ENCODE data around the gene SPTLC3.

Gene SPTLC3

GRCh38 chr20:13068336-13068735 is 59.6 kb downstream of the SPTLC3 start:
- H3K4me3 Mint-ChIP-seq, result no peak overlapping the region
- no peaks in the 10 kb centered on the region for H3K4me1 Mint-ChIP-seq (ENCODE audit: low read depth)
- intact Hi-C loops (cut with micrococcal nuclease), result no loop called here
- no peaks in the 10 kb centered on the region for H3K27me3 Mint-ChIP-seq
- H3K9me3 Mint-ChIP-seq, result peaks cover 11% of the 10 kb centered on the region
- H3K36me3 Mint-ChIP-seq (ENCODE audit: low read depth), result no peaks in the 10 kb centered on the region
- H3K27ac Mint-ChIP-seq, result no peak overlapping the region

GRCh38 chr20:13081877-13082276 is 73.1 kb downstream of the SPTLC3 start:
- H3K27ac Mint-ChIP-seq, result no peak overlapping the region
- no peaks in the 10 kb centered on the region for H3K36me3 Mint-ChIP-seq (ENCODE audit: low read depth)
- no peaks in the 10 kb centered on the region for H3K27me3 Mint-ChIP-seq
- no peaks in the 10 kb centered on the region for H3K9me3 Mint-ChIP-seq
- no peaks in the 10 kb centered on the region for H3K4me1 Mint-ChIP-seq (ENCODE audit: low read depth)
- intact Hi-C loops (cut with micrococcal nuclease), result no loop called here
- H3K4me3 Mint-ChIP-seq, result no peak overlapping the region

- Mint-ChIP-seq H3K27me3 (no peaks in the 10 kb centered on the region), H3K27ac (no peak overlapping the region)
These were observed 73.6 kb downstream of the SPTLC3 start for GRCh38 chr20:13082378-13082777.

GRCh38 chr20:13085275-13085674 is 76.5 kb downstream of the SPTLC3 start:
- intact Hi-C loops (cut with micrococcal nuclease), result no loop called here
- Mint-ChIP-seq H3K4me1 (ENCODE audit: low read depth) (no peaks in the 10 kb centered on the region), H3K9me3 (no peaks in the 10 kb centered on the region), H3K36me3 (ENCODE audit: low read depth) (no peaks in the 10 kb centered on the region), H3K27ac (no peak overlapping the region), H3K27me3 (no peaks in the 10 kb centered on the region), H3K4me3 (no peak overlapping the region)

More at GRCh38 chr20:13082378-13082777, 73.6 kb downstream of the SPTLC3 start:
- H3K9me3 Mint-ChIP-seq, result no peaks in the 10 kb centered on the region
- H3K36me3 Mint-ChIP-seq (ENCODE audit: low read depth), result no peaks in the 10 kb centered on the region
- H3K4me3 Mint-ChIP-seq, result no peak overlapping the region
- intact Hi-C loops (cut with micrococcal nuclease), result no loop called here
- H3K4me1 Mint-ChIP-seq (ENCODE audit: low read depth), result no peaks in the 10 kb centered on the region

- intact Hi-C loops (cut with micrococcal nuclease), result no loop called here
- H3K27ac Mint-ChIP-seq, result no peak overlapping the region
- H3K4me3 Mint-ChIP-seq, result no peak overlapping the region
- no peaks in the 10 kb centered on the region for H3K9me3 Mint-ChIP-seq
- no peaks in the 10 kb centered on the region for H3K4me1 Mint-ChIP-seq (ENCODE audit: low read depth)
- H3K27me3 Mint-ChIP-seq, result no peaks in the 10 kb centered on the region
- H3K36me3 Mint-ChIP-seq (ENCODE audit: low read depth), result no peaks in the 10 kb centered on the region
These were observed 81.2 kb downstream of the SPTLC3 start for GRCh38 chr20:13089950-13090469.

- Mint-ChIP-seq H3K9me3 (no peaks in the 10 kb centered on the region), H3K27ac (no peak overlapping the region), H3K4me1 (ENCODE audit: low read depth) (no peaks in the 10 kb centered on the region), H3K27me3 (no peaks in the 10 kb centered on the region), H3K4me3 (no peak overlapping the region), H3K36me3 (ENCODE audit: low read depth) (no peaks in the 10 kb centered on the region)
- intact Hi-C loops (cut with micrococcal nuclease), result no loop called here
These were observed 83.3 kb downstream of the SPTLC3 start for GRCh38 chr20:13092111-13092510.

- intact Hi-C loops (cut with micrococcal nuclease), result no loop called here
- H3K4me1 Mint-ChIP-seq (ENCODE audit: low read depth), result no peaks in the 10 kb centered on the region
- no peaks in the 10 kb centered on the region for H3K36me3 Mint-ChIP-seq (ENCODE audit: low read depth)
- no peak overlapping the region for H3K27ac Mint-ChIP-seq
- no peaks in the 10 kb centered on the region for H3K27me3 Mint-ChIP-seq
- no peak overlapping the region for H3K4me3 Mint-ChIP-seq
- no peaks in the 10 kb centered on the region for H3K9me3 Mint-ChIP-seq
These were observed 86.2 kb downstream of the SPTLC3 start for GRCh38 chr20:13094976-13095375.

- Mint-ChIP-seq H3K4me1 (ENCODE audit: low read depth) (no peaks in the 10 kb centered on the region), H3K27me3 (no peaks in the 10 kb centered on the region), H3K9me3 (no peaks in the 10 kb centered on the region), H3K4me3 (no peak overlapping the region), H3K36me3 (ENCODE audit: low read depth) (no peaks in the 10 kb centered on the region), H3K27ac (no peak overlapping the region)
- intact Hi-C loops (cut with micrococcal nuclease), result no loop called here
These were observed 90.1 kb downstream of the SPTLC3 start for GRCh38 chr20:13098720-13099355.

- Mint-ChIP-seq H3K4me1 (ENCODE audit: low read depth) (no peaks in the 10 kb centered on the region), H3K9me3 (no peaks in the 10 kb centered on the region), H3K27ac (no peak overlapping the region), H3K27me3 (no peaks in the 10 kb centered on the region), H3K36me3 (ENCODE audit: low read depth) (no peaks in the 10 kb centered on the region), H3K4me3 (no peak overlapping the region)
- intact Hi-C loops (cut with micrococcal nuclease), result no loop called here
These were observed 90.9 kb downstream of the SPTLC3 start for GRCh38 chr20:13099676-13100075.

- Mint-ChIP-seq H3K4me3 (no peak overlapping the region), H3K27ac (no peak overlapping the region), H3K9me3 (no peaks in the 10 kb centered on the region), H3K27me3 (no peaks in the 10 kb centered on the region), H3K36me3 (ENCODE audit: low read depth) (no peaks in the 10 kb centered on the region), H3K4me1 (ENCODE audit: low read depth) (no peaks in the 10 kb centered on the region)
- intact Hi-C loops (cut with micrococcal nuclease), result no loop called here
These were observed 92.5 kb downstream of the SPTLC3 start for GRCh38 chr20:13101276-13101675.

- H3K27ac Mint-ChIP-seq, result no peak overlapping the region
- no peaks in the 10 kb centered on the region for H3K27me3 Mint-ChIP-seq
- no peaks in the 10 kb centered on the region for H3K9me3 Mint-ChIP-seq
- intact Hi-C loops (cut with micrococcal nuclease), result no loop called here
- H3K4me3 Mint-ChIP-seq, result no peak overlapping the region
- no peaks in the 10 kb centered on the region for H3K4me1 Mint-ChIP-seq (ENCODE audit: low read depth)
- no peaks in the 10 kb centered on the region for H3K36me3 Mint-ChIP-seq (ENCODE audit: low read depth)
These were observed 92.9 kb downstream of the SPTLC3 start for GRCh38 chr20:13101706-13102105.

- Mint-ChIP-seq H3K9me3 (no peaks in the 10 kb centered on the region), H3K4me1 (ENCODE audit: low read depth) (no peaks in the 10 kb centered on the region), H3K36me3 (ENCODE audit: low read depth) (no peaks in the 10 kb centered on the region), H3K27me3 (no peaks in the 10 kb centered on the region), H3K4me3 (no peak overlapping the region), H3K27ac (no peak overlapping the region)
- intact Hi-C loops (cut with micrococcal nuclease), result no loop called here
These were observed 93.5 kb downstream of the SPTLC3 start for GRCh38 chr20:13102237-13102636.

- intact Hi-C loops (cut with micrococcal nuclease), result no loop called here
- H3K27ac Mint-ChIP-seq, result no peak overlapping the region
- H3K27me3 Mint-ChIP-seq, result no peaks in the 10 kb centered on the region
These were observed 93.9 kb downstream of the SPTLC3 start for GRCh38 chr20:13102694-13103093.

GRCh38 chr20:13105039-13105438 is 96.3 kb downstream of the SPTLC3 start:
- no peaks in the 10 kb centered on the region for H3K9me3 Mint-ChIP-seq
- H3K4me3 Mint-ChIP-seq, result no peak overlapping the region
- no peaks in the 10 kb centered on the region for H3K27me3 Mint-ChIP-seq
- no peaks in the 10 kb centered on the region for H3K36me3 Mint-ChIP-seq (ENCODE audit: low read depth)
- intact Hi-C loops (cut with micrococcal nuclease), result no loop called here
- H3K27ac Mint-ChIP-seq, result no peak overlapping the region
- H3K4me1 Mint-ChIP-seq (ENCODE audit: low read depth), result no peaks in the 10 kb centered on the region

More at GRCh38 chr20:13102694-13103093, 93.9 kb downstream of the SPTLC3 start:
- no peaks in the 10 kb centered on the region for H3K9me3 Mint-ChIP-seq
- H3K4me1 Mint-ChIP-seq (ENCODE audit: low read depth), result no peaks in the 10 kb centered on the region
- H3K4me3 Mint-ChIP-seq, result no peak overlapping the region
- H3K36me3 Mint-ChIP-seq (ENCODE audit: low read depth), result no peaks in the 10 kb centered on the region

- intact Hi-C loops (cut with micrococcal nuclease), result loop anchor here (1.0 kb wide), 2 partner anchors 136 to 181 kb away; no protein-coding TSS in a partner anchor
- H3K9me3 Mint-ChIP-seq, result no peaks in the 10 kb centered on the region
- no peaks in the 10 kb centered on the region for H3K36me3 Mint-ChIP-seq (ENCODE audit: low read depth)
- no peak overlapping the region for H3K4me3 Mint-ChIP-seq
- H3K27ac Mint-ChIP-seq, result no peak overlapping the region
- H3K4me1 Mint-ChIP-seq (ENCODE audit: low read depth), result no peaks in the 10 kb centered on the region
- no peaks in the 10 kb centered on the region for H3K27me3 Mint-ChIP-seq
These were observed 97.2 kb downstream of the SPTLC3 start for GRCh38 chr20:13105864-13106457.

Data from dendritic cell treated with granulocyte-macrophage colony-stimulating factor and Interleukin-4, amounts not matched to agents 40 ng/mL and 50 ng/mL, for 4 days (primary cell).